ENCODE measurements around the gene ZNF133. TPM values are rescaled to one million over a fixed set of nuclear protein-coding genes. Genes with fewer than 3 reads are reported as not detected.

The ZNF133 gene
- total RNA-seq, 1 donor from 2014 or later: 35.4 TPM

DNA sequence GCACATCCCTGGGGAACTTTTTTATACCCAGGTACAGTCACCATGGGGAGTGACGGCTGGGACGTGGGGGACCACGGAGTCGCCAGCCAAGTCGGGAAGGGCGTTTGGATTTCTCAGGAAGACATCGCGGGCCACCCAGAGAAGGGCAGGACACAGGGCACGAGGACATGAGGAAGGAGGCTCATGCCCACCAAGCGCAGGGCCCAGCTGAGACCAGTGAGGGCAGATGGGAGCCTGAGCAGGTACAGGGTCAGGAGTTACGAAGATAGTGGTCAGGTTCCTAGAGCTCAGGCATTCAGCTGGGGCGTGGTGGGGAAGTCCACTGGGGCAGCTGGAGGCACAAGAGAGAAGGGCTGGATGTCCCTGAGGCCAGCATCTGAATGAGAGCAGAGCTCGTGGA lies 74.6 kb downstream of the ZNF133 start:
- DNase-seq: no peak

DNA sequence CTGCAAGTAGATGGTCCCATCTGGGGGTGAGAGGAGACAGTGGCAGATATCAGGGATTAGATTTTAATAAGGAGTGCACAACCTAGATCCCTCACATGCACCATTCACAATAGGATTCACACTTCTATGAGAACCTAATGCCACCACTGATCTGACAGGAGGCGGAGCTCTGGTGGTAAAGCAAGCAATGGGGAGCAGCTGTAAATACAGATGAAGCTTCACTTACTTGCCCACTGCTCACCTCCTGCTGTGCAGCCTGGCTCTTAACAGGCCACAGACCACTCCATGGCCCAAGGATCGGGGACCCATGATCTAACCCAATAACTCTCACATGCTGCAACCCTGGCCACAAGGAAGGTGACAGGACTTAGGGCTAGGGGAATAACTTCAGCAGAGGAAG lies 75.4 kb downstream of the ZNF133 start:
- no peak for DNase-seq

DNA sequence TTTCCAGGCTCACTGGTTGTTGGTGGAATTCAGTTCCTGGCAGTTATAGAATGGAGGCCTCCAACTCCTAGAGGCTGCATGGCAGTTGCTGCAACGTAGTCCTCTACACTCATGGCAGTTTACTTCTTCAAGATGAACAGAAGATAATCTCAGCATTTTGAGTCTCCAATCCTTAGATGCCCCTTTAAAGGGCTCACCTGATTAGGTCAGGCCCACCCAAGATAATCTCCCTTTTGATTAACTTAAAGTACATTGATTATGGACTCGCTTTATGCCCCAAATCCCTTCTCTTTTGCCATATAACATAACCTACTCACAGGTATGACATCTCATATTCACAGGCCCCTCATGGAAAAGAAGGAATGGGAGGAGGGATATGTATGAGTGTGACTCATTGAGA lies 76.4 kb downstream of the ZNF133 start:
- DNase-seq: no peak

Small RNA genes within 50 kb of the gene (small RNA-seq; reads per million reads assigned to genes)
- gene RN7SL14P (not detected), gene RNU2-56P (1.5 reads per million, percentile 80 among the genes with 10 or more reads in this experiment)

Other genes starting within 250 kb of the ZNF133 start
- 0.62 TPM for gene OVOL2, start 230.6 kb upstream of the ZNF133 start, total RNA-seq
- 32.9 TPM for gene KAT14, start 150.7 kb upstream of the ZNF133 start, total RNA-seq
- 12.9 TPM for gene PET117, start 150.7 kb upstream of the ZNF133 start, total RNA-seq
- gene DZANK1, start 178.5 kb downstream of the ZNF133 start, total RNA-seq: 4.2 TPM
- gene POLR3F, start 178.9 kb downstream of the ZNF133 start, total RNA-seq: 30.7 TPM
- 28.4 TPM for gene RBBP9, start 208.7 kb downstream of the ZNF133 start, total RNA-seq
- 56.3 TPM for gene SEC23B, start 219.4 kb downstream of the ZNF133 start, total RNA-seq

Measured in occipital lobe (tissue), 3 donors.